Astrocyte of the cerebellum (primary cell): ENCODE data around the gene PUS3.
"Not testable (repeated sequence)": the region's sequence is repeated elsewhere in the genome, so short reads cannot be mapped to it uniquely, and the experiment has no call there.

Experiments
- DNase-seq: peaks from one replicate; pipeline ENCODE4 v3.0.0-alpha.2; 2011; ENCODE audit warnings: low read depth
- H3K4me3 ChIP-seq: 2 replicates; pipeline ENCODE4 v1.5.1; 2011; ENCODE audit warnings: mild to moderate bottlenecking, low read depth, low read length, moderate library complexity
- in situ Hi-C: cut with HindIII; loops from 2 replicates; pipeline ENCODE4 v1.10.0; 2017; ENCODE audit warnings: low sequenced_read_pairs
- TF ChIP-seq, protein P1 (sequence below): IDR thresholded peaks from 2 replicates; pipeline ENCODE4 v1.5.1; 2012; ENCODE audit warnings: low read length, low read depth, moderate library complexity, mild to moderate bottlenecking; ENCODE audit errors: missing control alignments

Gene PUS3

DNA sequence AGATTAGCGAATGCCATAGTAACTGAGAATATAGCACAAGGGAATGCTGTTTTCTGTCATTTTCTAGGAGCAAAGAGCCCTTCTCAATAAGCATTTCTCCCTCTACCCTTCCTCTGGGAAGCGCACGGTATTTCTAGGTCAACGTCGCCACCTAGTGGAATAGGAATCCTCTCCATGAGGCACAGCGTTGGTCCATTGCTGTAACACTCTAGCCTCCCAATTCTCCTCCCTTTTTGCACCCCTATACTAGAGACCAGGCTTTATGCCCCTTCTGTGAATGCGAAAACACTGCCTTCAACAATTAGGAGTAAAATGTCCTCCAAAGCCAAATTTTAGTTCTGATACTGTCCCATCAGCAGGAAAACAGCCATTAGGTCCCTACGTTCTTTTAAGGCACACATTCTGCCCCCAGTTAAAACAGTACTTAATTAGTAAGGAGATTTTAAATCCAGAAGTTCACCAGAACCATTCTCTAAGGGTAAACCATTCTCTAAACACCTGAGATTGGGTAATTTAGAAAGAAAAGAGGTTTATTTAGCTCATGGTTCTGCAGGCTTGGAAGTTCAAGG lies 28.4 kb downstream of the PUS3 start:
- H3K4me3 ChIP-seq: no peak overlapping the region
- peak; percentile 53 for DNase-seq
- in situ Hi-C loops: no loop called here
- TF ChIP-seq, protein P1, sequence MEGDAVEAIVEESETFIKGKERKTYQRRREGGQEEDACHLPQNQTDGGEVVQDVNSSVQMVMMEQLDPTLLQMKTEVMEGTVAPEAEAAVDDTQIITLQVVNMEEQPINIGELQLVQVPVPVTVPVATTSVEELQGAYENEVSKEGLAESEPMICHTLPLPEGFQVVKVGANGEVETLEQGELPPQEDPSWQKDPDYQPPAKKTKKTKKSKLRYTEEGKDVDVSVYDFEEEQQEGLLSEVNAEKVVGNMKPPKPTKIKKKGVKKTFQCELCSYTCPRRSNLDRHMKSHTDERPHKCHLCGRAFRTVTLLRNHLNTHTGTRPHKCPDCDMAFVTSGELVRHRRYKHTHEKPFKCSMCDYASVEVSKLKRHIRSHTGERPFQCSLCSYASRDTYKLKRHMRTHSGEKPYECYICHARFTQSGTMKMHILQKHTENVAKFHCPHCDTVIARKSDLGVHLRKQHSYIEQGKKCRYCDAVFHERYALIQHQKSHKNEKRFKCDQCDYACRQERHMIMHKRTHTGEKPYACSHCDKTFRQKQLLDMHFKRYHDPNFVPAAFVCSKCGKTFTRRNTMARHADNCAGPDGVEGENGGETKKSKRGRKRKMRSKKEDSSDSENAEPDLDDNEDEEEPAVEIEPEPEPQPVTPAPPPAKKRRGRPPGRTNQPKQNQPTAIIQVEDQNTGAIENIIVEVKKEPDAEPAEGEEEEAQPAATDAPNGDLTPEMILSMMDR: peak; percentile 85

GRCh38 chr11:125873881-125874555 lies 29.0 kb downstream of the PUS3 start:
- no peak overlapping the region for H3K4me3 ChIP-seq
- TF ChIP-seq, protein P1: no peak
- in situ Hi-C loops: no loop called here
- no peak for DNase-seq

DNA sequence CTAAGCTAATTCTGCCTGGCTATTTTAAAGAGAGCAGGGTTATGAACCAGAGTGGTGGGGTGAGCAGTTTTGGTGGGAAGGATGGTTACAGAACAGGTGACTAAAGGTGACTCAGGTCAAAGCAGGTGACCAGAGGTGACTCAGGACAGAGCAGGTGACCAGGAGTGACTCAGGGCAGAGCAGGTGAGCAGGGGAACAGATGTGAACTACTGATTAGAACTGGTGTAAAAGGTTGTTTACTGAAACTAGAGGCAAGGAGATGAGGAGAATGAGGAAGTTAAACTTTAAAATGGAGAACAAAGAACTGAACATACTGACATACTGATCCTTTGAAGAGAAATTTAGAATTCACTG lies 30.9 kb downstream of the PUS3 start:
- H3K4me3 ChIP-seq: no peak overlapping the region
- DNase-seq: no peak
- in situ Hi-C loops: no loop called here
- TF ChIP-seq, protein P1: no peak

DNA sequence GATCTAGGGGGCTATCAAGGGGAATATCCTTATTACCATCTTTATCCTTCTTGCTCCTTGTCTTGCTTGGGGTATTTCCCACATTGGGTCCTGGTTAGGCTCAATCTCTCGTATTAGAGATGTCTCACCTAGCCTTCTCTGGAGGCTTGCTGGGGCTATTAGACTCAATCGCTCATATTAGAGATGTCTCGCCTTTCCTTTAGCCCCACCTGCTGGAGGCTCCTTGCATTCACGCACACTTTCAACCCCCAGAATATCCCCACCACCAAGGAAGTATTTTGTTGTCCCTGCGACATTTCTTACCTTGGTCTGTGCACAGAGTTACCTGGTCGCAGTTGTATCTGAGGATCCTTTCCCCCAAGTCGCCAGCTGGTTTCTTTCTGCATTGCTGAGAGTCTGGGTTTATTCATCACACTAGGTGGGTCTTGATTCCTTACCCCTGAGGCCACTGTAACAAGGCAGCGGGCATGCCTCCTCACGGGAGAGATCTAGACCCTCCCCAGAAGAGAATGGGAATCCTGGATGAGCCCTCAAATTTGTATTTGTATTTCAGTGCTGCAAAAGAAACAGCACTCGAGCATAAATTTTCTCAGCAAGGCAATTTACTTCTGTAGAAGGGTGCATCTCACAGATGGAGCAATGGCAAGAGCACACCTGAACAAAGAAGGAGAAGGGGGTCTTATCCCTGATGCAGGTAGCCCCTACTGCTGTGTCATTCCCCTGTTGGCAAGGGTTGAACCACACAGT lies 31.4 kb downstream of the PUS3 start:
- H3K4me3 ChIP-seq: no peak overlapping the region
- in situ Hi-C loops: no loop called here
- TF ChIP-seq, protein P1: peak; percentile 70
- peak; percentile 9 for DNase-seq

GRCh38 chr11:125869521-125869920 lies 33.5 kb downstream of the PUS3 start:
- TF ChIP-seq, protein P1: no peak
- DNase-seq: no peak
- no peak overlapping the region for H3K4me3 ChIP-seq
- in situ Hi-C loops: no loop called here

- H3K4me3 ChIP-seq, DNase-seq, in situ Hi-C loops: not testable (repeated sequence)
Observed at GRCh38 chr11:125865354-125865753, 37.7 kb downstream of the PUS3 start.

DNA sequence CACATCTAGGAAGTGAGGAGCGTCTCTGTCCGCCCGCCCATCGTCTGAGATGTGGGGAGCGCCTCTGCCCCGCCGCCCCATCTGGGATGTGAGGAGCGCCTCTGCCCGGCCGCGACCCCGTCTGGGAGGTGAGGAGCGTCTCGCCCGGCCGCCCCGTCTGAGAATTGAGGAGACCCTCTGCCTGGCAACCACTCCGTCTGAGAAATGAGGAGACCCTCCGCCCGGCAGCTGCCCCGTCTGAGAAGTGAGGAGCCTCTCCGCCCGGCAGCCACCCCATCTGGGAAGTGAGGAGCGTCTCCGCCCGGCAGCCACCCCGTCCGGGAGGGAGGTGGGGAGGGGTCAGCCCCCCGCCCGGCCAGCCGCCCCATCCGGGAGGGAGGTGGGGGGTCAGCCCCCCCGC lies 40.2 kb downstream of the PUS3 start:
- in situ Hi-C loops, H3K4me3 ChIP-seq, DNase-seq: not testable (repeated sequence)

DNA sequence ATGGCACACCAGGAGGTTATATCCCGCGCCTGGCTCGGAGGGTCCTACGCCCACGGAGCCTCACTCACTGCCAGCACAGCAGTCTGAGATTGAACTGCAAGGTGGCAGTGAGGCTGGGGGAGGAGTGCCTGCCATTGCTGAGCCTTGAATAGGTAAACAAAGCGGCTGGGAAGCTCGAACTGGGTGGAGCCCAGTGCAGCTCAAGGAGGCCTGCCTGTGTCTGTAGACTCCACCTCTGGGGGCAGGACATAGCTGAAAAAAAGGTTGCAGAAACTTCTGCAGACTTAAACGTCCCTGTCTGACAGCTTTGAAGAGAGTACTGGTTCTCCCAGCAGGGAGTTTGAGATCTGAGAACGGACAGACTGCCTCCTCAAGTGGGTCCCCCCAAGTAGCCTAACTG lies 45.3 kb downstream of the PUS3 start:
- in situ Hi-C loops, H3K4me3 ChIP-seq, DNase-seq: not testable (repeated sequence)
